Esophagus squamous epithelium (tissue), 4 donors: Measurements from ENCODE around the gene MYO6.

ENCODE experiments used
- CTCF ChIP-seq, 6 experiments: fragments of 450-650 bp in 4 of 6; fragments of 200-600 bp in 2 of 6; sonication (generic) in 2 of 6; IDR thresholded peaks; one replicate each; pipeline ENCODE4 v1.5.1; 2016 to 2019; ENCODE audit warnings: antibody characterized with exemption in 6 of 6, mild to moderate bottlenecking in 4 of 6, moderate library complexity in 4 of 6
- POLR2A ChIP-seq, 4 donors: fragments of 450-650 bp; IDR thresholded peaks; one replicate each; pipeline ENCODE4 v1.6.1; 2017; ENCODE audit warnings: antibody characterized with exemption in 4 of 4, mild to moderate bottlenecking in 4 of 4, moderate library complexity in 3 of 4

GRCh38 chr6:75848274-75848673 is 99.2 kb downstream of the MYO6 start:
- TF ChIP-seq CTCF (IDR thresholded peaks at IDR 0.05) (no peak), POLR2A (IDR thresholded peaks at IDR 0.05) (no peak)
